Aorta (tissue), 5 donors: ENCODE measurements around the gene FRMD5. TPM values are rescaled to one million over a fixed set of nuclear protein-coding genes. Genes with fewer than 3 reads are reported as not detected.

Experiments used
- ATAC-seq: fragments of 200-7000 bp; cut with Tn5 transposase; one replicate; pipeline ENCODE4 v1.9.1; 2022; ENCODE audit warnings: moderate library complexity; ENCODE audit not compliant: low FRiP score
- DNase-seq, 2 donors: peaks; one replicate each; pipeline ENCODE4 v3.0.0-alpha.2; 2020
- H3K27ac ChIP-seq, 2 donors: one replicate each; pipeline ENCODE4 v1.5.1; 2013; ENCODE audit warnings: low read length in 2 of 2, mild to moderate bottlenecking in 2 of 2, moderate library complexity in 2 of 2, control low read depth in 1 of 2, inconsistent platforms in 1 of 2, low read depth in 1 of 2
- H3K27me3 ChIP-seq, 2 donors: one replicate each; pipeline ENCODE4 v1.6.1; 2013; ENCODE audit warnings: control low read depth in 1 of 2, low read length in 1 of 2, mild to moderate bottlenecking in 1 of 2, moderate library complexity in 1 of 2; ENCODE audit not compliant: insufficient read depth in 2 of 2, control insufficient read depth in 1 of 2
- H3K36me3 ChIP-seq, 2 donors: one replicate each; pipeline ENCODE4 v1.6.1; 2013; ENCODE audit warnings: control low read depth in 1 of 2, low read length in 1 of 2, mild to moderate bottlenecking in 1 of 2; ENCODE audit not compliant: insufficient read depth in 2 of 2, control insufficient read depth in 1 of 2
- H3K4me1 ChIP-seq, 2 donors: one replicate each; pipeline ENCODE4 v1.6.1; 2013; ENCODE audit warnings: low read length in 2 of 2, control low read depth in 1 of 2, mild to moderate bottlenecking in 1 of 2, moderate library complexity in 1 of 2; ENCODE audit not compliant: insufficient read depth in 2 of 2, control insufficient read depth in 1 of 2
- H3K4me3 ChIP-seq, 2 donors: one replicate each; pipeline ENCODE4 v1.5.1; 2013; ENCODE audit warnings: low read length in 2 of 2, control low read depth in 1 of 2, mild to moderate bottlenecking in 1 of 2
- H3K9me3 ChIP-seq: one replicate; pipeline ENCODE4 v1.6.1; 2013; ENCODE audit warnings: mild to moderate bottlenecking, low read length; ENCODE audit not compliant: control insufficient read depth
- WGBS, 2 donors: extraction: QIAGEN DNeasy Blood & Tissue Kit; methylation state at CpG; one replicate each; pipeline ENCODE4 v1.1.7; 2013; 5-methylcytosine and 5-hydroxymethylcytosine counted together
- intact Hi-C, 2 donors: fragments of 100-400 bp; cut with DNase I; formaldehyde crosslinking; loops; one replicate each; pipeline versions ENCODE4 v1.14.2 to v1.15.0; 2022
- polyA plus RNA-seq, 2 donors: library from polyadenylated mRNA; stranded (reverse); fragments of 200-250 nt; gene quantifications; one replicate each; pipeline ENCODE4 v1.2.3, GENCODE V29; 2013
- total RNA-seq, 2 donors: library from RNA; stranded (reverse); fragmentation: NEBNext Ultra II Directional; extraction: Animal tissue kit (Norgen Biotek cat#: 25700); gene quantifications; one replicate each; pipeline ENCODE4 v1.2.1, GENCODE V29; 2021
- donor health status: healthy with polysubstance abuse.
- donor health status: Bipolar disorder and iron deficiency.
- donor health status: DM: no; HTN: no; CAD: no.
- donor health status: DM: no; HTN: no; CAD: no.
- donor health status: DM: yes; HTN: yes; CAD: no.

FRMD5 gene
- total and polyA plus RNA-seq, 4 donors, result 0.18 to 0.88 (median 0.58) TPM

GRCh38 chr15:44183363-44183762 is 11.7 kb downstream of the FRMD5 start:
- WGBS, 2 donors, result 87 to 95% methylated on average over 4 of the region's 4 CpGs
- H3K27ac ChIP-seq, result no peak overlapping the region
- no peaks in the 10 kb centered on the region for H3K4me1 ChIP-seq
- H3K27me3 ChIP-seq, result no peaks in the 10 kb centered on the region
- DNase-seq, result no peak
- intact Hi-C loops, result no loop called here
- H3K36me3 ChIP-seq, result no peaks in the 10 kb centered on the region
- H3K4me3 ChIP-seq, result no peak overlapping the region
- H3K9me3 ChIP-seq, result no peaks in the 10 kb centered on the region
- ATAC-seq, result no peak

DNA sequence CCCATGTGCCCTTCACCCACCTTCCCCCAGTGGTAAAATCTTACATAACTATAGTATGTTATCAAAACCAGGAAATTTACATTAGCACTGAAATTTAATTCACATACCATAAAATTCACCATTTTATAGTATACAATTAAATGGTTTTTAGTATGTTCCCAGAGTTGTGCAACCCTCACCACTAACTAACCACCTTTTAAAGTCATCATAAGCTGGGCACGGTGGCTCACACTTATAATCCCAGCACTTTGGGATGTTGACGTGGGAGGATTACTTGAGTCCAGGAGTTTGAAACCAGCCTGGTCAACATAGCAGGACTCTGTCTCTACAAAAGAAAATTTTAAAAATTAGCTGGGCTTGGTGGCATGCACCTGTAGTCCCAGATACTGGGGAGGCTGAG is 13.7 kb downstream of the FRMD5 start:
- Histone ChIP-seq H3K36me3 (no peaks in the 10 kb centered on the region), H3K9me3 (no peaks in the 10 kb centered on the region), H3K27ac (no peak overlapping the region), H3K4me1 (no peaks in the 10 kb centered on the region), H3K4me3 (no peak overlapping the region), H3K27me3 (no peaks in the 10 kb centered on the region)
- ATAC-seq (no peak), DNase-seq (no peak)
- 93 to 94% methylated on average over 2 of the region's 2 CpGs for WGBS, 2 donors
- intact Hi-C loops, result no loop called here

DNA sequence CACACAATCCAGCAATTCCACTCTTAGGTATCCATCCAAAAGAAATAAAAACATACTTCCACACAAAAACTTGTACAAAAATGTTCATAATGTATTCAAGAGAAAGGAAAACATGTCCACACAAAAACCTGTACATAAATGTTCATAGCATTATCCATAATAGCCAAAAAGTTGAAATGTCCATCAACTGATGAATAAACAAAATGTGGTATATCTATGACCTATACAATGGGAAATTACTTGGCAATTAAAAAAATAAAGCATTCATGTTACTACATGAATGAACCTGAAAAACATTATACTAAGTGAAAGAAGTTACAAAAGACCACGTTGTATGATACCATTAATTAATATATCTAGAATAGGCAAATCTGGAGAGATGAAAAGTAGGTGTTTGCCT is 17.9 kb downstream of the FRMD5 start:
- intact Hi-C loops, result no loop called here
- Histone ChIP-seq H3K36me3 (no peaks in the 10 kb centered on the region), H3K4me1 (no peaks in the 10 kb centered on the region), H3K27me3 (no peaks in the 10 kb centered on the region), H3K4me3 (no peak overlapping the region), H3K27ac (no peak overlapping the region), H3K9me3 (no peaks in the 10 kb centered on the region)
- WGBS, 2 donors, result 40 to 46% methylated on average over 1 of the region's 1 CpG
- no peak for ATAC-seq
- DNase-seq, result no peak

GRCh38 chr15:44173813-44174212 is 21.3 kb downstream of the FRMD5 start:
- intact Hi-C loops, result no loop called here

DNA sequence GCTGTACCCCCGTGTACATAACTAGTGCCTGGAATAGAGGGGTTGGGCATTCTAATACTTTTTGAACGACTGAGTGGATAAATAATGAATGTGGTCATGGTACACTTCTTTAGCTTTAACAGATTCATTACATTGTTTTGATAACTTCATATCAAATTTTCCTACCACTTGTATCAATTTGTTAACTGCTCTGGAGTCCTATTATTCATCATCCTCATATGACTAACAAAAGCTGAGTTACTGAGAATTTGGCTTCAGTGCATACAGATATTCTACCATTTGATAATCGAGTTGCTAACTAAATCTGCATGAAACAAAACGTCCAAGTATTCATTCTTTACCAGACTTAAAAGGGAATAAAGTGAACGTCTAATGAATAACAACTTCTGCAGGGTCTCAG is 31.7 kb downstream of the FRMD5 start:
- H3K4me3 ChIP-seq, result no peak overlapping the region
- DNase-seq (no peak), ATAC-seq (no peak)
- no peaks in the 10 kb centered on the region for H3K36me3 ChIP-seq
- no peak overlapping the region for H3K27ac ChIP-seq
- H3K4me1 ChIP-seq, result no peaks in the 10 kb centered on the region
- no peaks in the 10 kb centered on the region for H3K9me3 ChIP-seq
- whole genome bisulfite sequencing, 2 donors, result 50 to 53% methylated on average over 5 of the region's 5 CpGs
- no peaks in the 10 kb centered on the region for H3K27me3 ChIP-seq
- intact Hi-C loops, result no loop called here

More at GRCh38 chr15:44173813-44174212, 21.3 kb downstream of the FRMD5 start:
- Histone ChIP-seq H3K27ac (no peak overlapping the region), H3K36me3 (no peaks in the 10 kb centered on the region), H3K4me1 (no peaks in the 10 kb centered on the region), H3K9me3 (no peaks in the 10 kb centered on the region), H3K27me3 (no peaks in the 10 kb centered on the region), H3K4me3 (no peak overlapping the region)
- ATAC-seq (no peak), DNase-seq (no peak)

- intact Hi-C loops, result no loop called here
- ATAC-seq, result no peak
- WGBS, 2 donors, result 71 to 76% methylated on average over 1 of the region's 1 CpG
Measured at GRCh38 chr15:44160796-44161195, 34.3 kb downstream of the FRMD5 start.

GRCh38 chr15:44159492-44159891 is 35.6 kb downstream of the FRMD5 start:
- H3K4me1 ChIP-seq, result no peaks in the 10 kb centered on the region
- H3K27ac ChIP-seq, result no peak overlapping the region
- no peak for ATAC-seq
- intact Hi-C loops, result no loop called here
- H3K9me3 ChIP-seq, result no peaks in the 10 kb centered on the region
- DNase-seq, result no peak
- no peaks in the 10 kb centered on the region for H3K36me3 ChIP-seq
- H3K4me3 ChIP-seq, result no peak overlapping the region
- no peaks in the 10 kb centered on the region for H3K27me3 ChIP-seq

More at GRCh38 chr15:44160796-44161195, 34.3 kb downstream of the FRMD5 start:
- Histone ChIP-seq H3K4me3 (no peak overlapping the region), H3K27me3 (no peaks in the 10 kb centered on the region), H3K4me1 (no peaks in the 10 kb centered on the region), H3K27ac (no peak overlapping the region), H3K9me3 (no peaks in the 10 kb centered on the region), H3K36me3 (no peaks in the 10 kb centered on the region)
- DNase-seq, result no peak

DNA sequence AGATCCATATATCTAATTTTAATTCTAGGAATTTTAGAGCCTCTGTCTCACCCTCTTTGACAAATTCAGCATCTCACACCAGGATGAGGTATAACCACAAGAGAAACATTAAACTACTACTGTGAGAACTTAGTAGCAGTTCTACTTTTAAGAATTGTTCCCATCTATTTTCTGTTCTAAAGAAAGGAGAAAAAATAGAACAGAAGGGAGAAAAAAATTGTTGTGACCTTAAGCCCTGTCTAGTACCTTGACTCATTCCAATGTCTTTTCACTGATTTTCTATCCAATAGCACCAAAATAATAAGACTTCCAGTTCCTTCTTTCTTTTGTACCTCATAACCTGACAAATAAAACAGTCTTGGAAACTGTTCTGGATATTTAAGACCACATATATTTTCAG is 37.0 kb downstream of the FRMD5 start:
- ATAC-seq (no peak), DNase-seq (no peak)
- Histone ChIP-seq H3K27ac (no peak overlapping the region), H3K4me1 (no peaks in the 10 kb centered on the region), H3K36me3 (no peaks in the 10 kb centered on the region), H3K9me3 (no peaks in the 10 kb centered on the region), H3K4me3 (no peak overlapping the region), H3K27me3 (no peaks in the 10 kb centered on the region)
- intact Hi-C loops, result no loop called here

DNA sequence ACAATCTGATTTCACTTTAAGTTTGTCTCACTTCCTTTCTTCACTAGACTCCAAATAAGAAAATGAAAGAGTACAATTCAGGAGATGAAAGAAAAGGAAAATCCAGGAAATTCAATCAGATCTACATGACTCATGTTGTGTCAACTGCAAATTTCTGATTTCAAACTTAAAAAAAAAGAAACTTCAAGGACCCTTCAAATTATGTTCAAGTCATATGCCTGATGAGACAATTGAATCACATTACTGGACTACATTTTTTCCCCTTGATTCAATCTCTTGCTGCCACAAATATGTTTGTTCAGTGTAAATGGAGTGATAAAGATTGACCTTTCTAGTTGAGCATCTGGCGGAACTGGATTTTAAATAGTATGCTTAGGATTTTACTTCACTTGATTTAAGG is 37.4 kb downstream of the FRMD5 start:
- no peaks in the 10 kb centered on the region for H3K4me1 ChIP-seq
- no peaks in the 10 kb centered on the region for H3K9me3 ChIP-seq
- no peak for DNase-seq
- no peak overlapping the region for H3K4me3 ChIP-seq
- no peaks in the 10 kb centered on the region for H3K27me3 ChIP-seq
- no peak for ATAC-seq
- no peaks in the 10 kb centered on the region for H3K36me3 ChIP-seq
- intact Hi-C loops, result no loop called here
- WGBS, 2 donors, result 51 to 58% methylated on average over 1 of the region's 1 CpG
- H3K27ac ChIP-seq, result no peak overlapping the region
